ENCODE measurements around the gene TGFBI.

The TGFBI gene

GRCh38 chr5:136004436-136004835 is 24.4 kb upstream of the TGFBI start:
- no peak for DNase-seq

- no peak for DNase-seq
Measured at GRCh38 chr5:136005476-136005875, 23.3 kb upstream of the TGFBI start.

- no peak for DNase-seq
Measured at GRCh38 chr5:136006164-136006563, 22.6 kb upstream of the TGFBI start.

GRCh38 chr5:136006761-136007251 is 22.0 kb upstream of the TGFBI start:
- no peak for DNase-seq

GRCh38 chr5:136007271-136007670 is 21.5 kb upstream of the TGFBI start:
- DNase-seq, result no peak

GRCh38 chr5:136011414-136012001 is 17.3 kb upstream of the TGFBI start:
- DNase-seq, result no peak

GRCh38 chr5:136012041-136012804 is 16.6 kb upstream of the TGFBI start:
- DNase-seq, result no peak

- DNase-seq, result no peak
Measured at GRCh38 chr5:136013559-136013958, 15.2 kb upstream of the TGFBI start.

- no peak for DNase-seq
Measured at GRCh38 chr5:136014049-136015002, 14.5 kb upstream of the TGFBI start.

- DNase-seq, result no peak
Measured at GRCh38 chr5:136015003-136015375, 13.8 kb upstream of the TGFBI start.

- no peak for DNase-seq
Measured at GRCh38 chr5:136015966-136016650, 12.7 kb upstream of the TGFBI start.

GRCh38 chr5:136016945-136017530 is 11.8 kb upstream of the TGFBI start:
- DNase-seq, result peak; percentile 60

GRCh38 chr5:136018814-136019783 is 9.7 kb upstream of the TGFBI start:
- no peak for DNase-seq

GRCh38 chr5:136020001-136020382 is 8.8 kb upstream of the TGFBI start:
- DNase-seq, result no peak

GRCh38 chr5:136020383-136021015 is 8.3 kb upstream of the TGFBI start:
- no peak for DNase-seq

GRCh38 chr5:136021016-136021405 is 7.8 kb upstream of the TGFBI start:
- no peak for DNase-seq

GRCh38 chr5:136022965-136023364 is 5.8 kb upstream of the TGFBI start:
- no peak for DNase-seq

- DNase-seq, result peak; percentile 48
Measured at GRCh38 chr5:136023958-136024541, 4.7 kb upstream of the TGFBI start.

- no peak for DNase-seq
Measured at GRCh38 chr5:136025900-136026299, 2.9 kb upstream of the TGFBI start.

GRCh38 chr5:136026636-136027035 is 2.2 kb upstream of the TGFBI start:
- no peak for DNase-seq

All from midbrain (tissue), 1 donor.